CD4-positive, CD25-positive, alpha-beta regulatory T cell (primary cell): Measurements from ENCODE around the gene MDFIC2. TPM values are rescaled to one million over a fixed set of nuclear protein-coding genes. Genes with fewer than 3 reads are reported as not detected.

Experiments
- ATAC-seq, 2 donors: fragments of 150-1000 bp; cut with Tn5 transposase; one replicate each; pipeline ENCODE4 v1.10.0; 2021; ENCODE audit warnings: low read depth in 2 of 2, moderate number of reproducible peaks in 2 of 2, moderate library complexity in 1 of 2
- DNase-seq, 3 donors: peaks; one replicate each; pipeline versions ENCODE4 v3.0.0 to v3.0.0-alpha.2; 2012 to 2022; ENCODE audit warnings: mixed read lengths in 1 of 3
- H3K27ac ChIP-seq: one replicate; pipeline ENCODE4 v1.7.0; 2013; ENCODE audit warnings: mild to moderate bottlenecking, low read length; ENCODE audit not compliant: insufficient read depth, poor library complexity, severe bottlenecking
- H3K27me3 ChIP-seq: one replicate; pipeline ENCODE4 v1.7.0; 2013; ENCODE audit warnings: low read length; ENCODE audit not compliant: control insufficient read depth, insufficient read depth
- H3K36me3 ChIP-seq: one replicate; pipeline ENCODE4 v1.7.0; 2013; ENCODE audit warnings: mild to moderate bottlenecking, low read length, moderate library complexity; ENCODE audit not compliant: control insufficient read depth, insufficient read depth
- H3K4me1 ChIP-seq: 2 replicates; pipeline ENCODE4 v1.7.0; 2013; ENCODE audit warnings: mild to moderate bottlenecking, low read length; ENCODE audit not compliant: insufficient read depth, control insufficient read depth, poor library complexity, severe bottlenecking
- H3K4me3 ChIP-seq: one replicate; pipeline ENCODE4 v1.7.0; 2013; ENCODE audit warnings: low read depth, mild to moderate bottlenecking, low read length, moderate library complexity
- H3K9me3 ChIP-seq, 2 experiments: 1 replicate in 1 of 2; 2 replicates in 1 of 2; pipeline ENCODE4 v1.7.0; 2013; ENCODE audit warnings: low read length in 2 of 2, mild to moderate bottlenecking in 1 of 2, moderate library complexity in 1 of 2; ENCODE audit not compliant: control insufficient read depth in 2 of 2
- H3K27ac Mint-ChIP-seq, 3 donors: one replicate each; pipeline ENCODE4 v1.8.0; 2020 to 2022; ENCODE audit warnings: mild to moderate bottlenecking in 3 of 3, mixed read lengths in 3 of 3, moderate library complexity in 2 of 3
- H3K27me3 Mint-ChIP-seq: one replicate; pipeline ENCODE4 v1.8.0; 2022; ENCODE audit warnings: mild to moderate bottlenecking, mixed read lengths
- H3K36me3 Mint-ChIP-seq: one replicate; pipeline ENCODE4 v1.8.0; 2020; ENCODE audit warnings: mixed read lengths
- H3K4me1 Mint-ChIP-seq, 4 donors: one replicate each; pipeline ENCODE4 v1.8.0; 2020 to 2022; ENCODE audit warnings: mixed read lengths in 4 of 4, mild to moderate bottlenecking in 1 of 4
- H3K4me3 Mint-ChIP-seq, 4 donors: one replicate each; pipeline ENCODE4 v1.8.0; 2020 to 2022; ENCODE audit warnings: mild to moderate bottlenecking in 4 of 4, mixed read lengths in 4 of 4, moderate library complexity in 3 of 4
- H3K9me3 Mint-ChIP-seq, 7 donors: one replicate each; pipeline ENCODE4 v1.8.0; 2020 to 2022; ENCODE audit warnings: mixed read lengths in 7 of 7, mild to moderate bottlenecking in 3 of 7, moderate library complexity in 2 of 7
- polyA plus RNA-seq, 4 donors: library from polyadenylated mRNA; unstranded; fragments of 300-500 nt; fragmentation: Illumina TruSeq; gene quantifications; one replicate each; pipeline ENCODE4 v1.2.3, GENCODE V29; 2021
- total RNA-seq: library from RNA; stranded (reverse); gene quantifications from one replicate; pipeline ENCODE4 v1.2.3, GENCODE V29; 2022

Gene MDFIC2
- total and polyA plus RNA-seq, 5 donors from 2014 or later = not detected

- Mint-ChIP-seq H3K4me1 (no peaks in the 10 kb centered on the region), H3K4me3 (no peak overlapping the region), H3K27ac (no peak overlapping the region), H3K27me3 (no peaks in the 10 kb centered on the region), H3K36me3 (no peaks in the 10 kb centered on the region), H3K9me3 (peaks cover 0 to 4% (median 2%) of the 10 kb centered on the region in 7 donors)
- Histone ChIP-seq H3K4me1 (no peaks in the 10 kb centered on the region), H3K4me3 (no peak overlapping the region), H3K36me3 (no peaks in the 10 kb centered on the region), H3K9me3 (no peaks in the 10 kb centered on the region), H3K27me3 (no peaks in the 10 kb centered on the region), H3K27ac (no peak overlapping the region)
- DNase-seq = no peak
- no peak for ATAC-seq
Measured at GRCh38 chr3:70250492-70250891, 61.9 kb downstream of the MDFIC2 start.

GRCh38 chr3:70249509-70250160 is 62.8 kb downstream of the MDFIC2 start:
- no peak overlapping the region for H3K27ac Mint-ChIP-seq
- Histone ChIP-seq H3K27ac (no peak overlapping the region), H3K4me1 (no peaks in the 10 kb centered on the region), H3K36me3 (no peaks in the 10 kb centered on the region), H3K27me3 (no peaks in the 10 kb centered on the region), H3K9me3 (no peaks in the 10 kb centered on the region), H3K4me3 (no peak overlapping the region)
- H3K4me1 Mint-ChIP-seq = no peaks in the 10 kb centered on the region
- no peaks in the 10 kb centered on the region for H3K36me3 Mint-ChIP-seq
- DNase-seq (no peak), ATAC-seq (no peak)
- H3K4me3 Mint-ChIP-seq = no peak overlapping the region
- no peaks in the 10 kb centered on the region for H3K27me3 Mint-ChIP-seq
- peaks cover 0 to 4% (median 2%) of the 10 kb centered on the region in 7 donors for H3K9me3 Mint-ChIP-seq

- no peaks in the 10 kb centered on the region for H3K4me1 Mint-ChIP-seq
- ATAC-seq = no peak
- Histone ChIP-seq H3K27me3 (no peaks in the 10 kb centered on the region), H3K36me3 (no peaks in the 10 kb centered on the region), H3K4me3 (no peak overlapping the region), H3K9me3 (no peaks in the 10 kb centered on the region), H3K4me1 (no peaks in the 10 kb centered on the region), H3K27ac (no peak overlapping the region)
- no peaks in the 10 kb centered on the region for H3K36me3 Mint-ChIP-seq
- H3K27ac Mint-ChIP-seq = no peak overlapping the region
- H3K27me3 Mint-ChIP-seq = no peaks in the 10 kb centered on the region
- peaks cover 0 to 4% (median 2%) of the 10 kb centered on the region in 7 donors for H3K9me3 Mint-ChIP-seq
- DNase-seq = no peak
- no peak overlapping the region for H3K4me3 Mint-ChIP-seq
Measured at GRCh38 chr3:70248856-70249255, 63.6 kb downstream of the MDFIC2 start.

GRCh38 chr3:70247955-70248354 is 64.5 kb downstream of the MDFIC2 start:
- Mint-ChIP-seq H3K4me1 (no peaks in the 10 kb centered on the region), H3K27ac (no peak overlapping the region), H3K4me3 (no peak overlapping the region), H3K27me3 (no peaks in the 10 kb centered on the region), H3K9me3 (peaks cover 0 to 4% (median 2%) of the 10 kb centered on the region in 7 donors), H3K36me3 (no peaks in the 10 kb centered on the region)
- H3K4me1 ChIP-seq = no peaks in the 10 kb centered on the region
- H3K9me3 ChIP-seq = no peaks in the 10 kb centered on the region
- ATAC-seq = no peak
- no peak overlapping the region for H3K4me3 ChIP-seq
- no peaks in the 10 kb centered on the region for H3K36me3 ChIP-seq
- no peak for DNase-seq
- no peak overlapping the region for H3K27ac ChIP-seq
- no peaks in the 10 kb centered on the region for H3K27me3 ChIP-seq

- H3K4me1 Mint-ChIP-seq = no peaks in the 10 kb centered on the region
- H3K27me3 Mint-ChIP-seq = no peaks in the 10 kb centered on the region
- no peak overlapping the region for H3K27ac ChIP-seq
- H3K36me3 ChIP-seq = no peaks in the 10 kb centered on the region
- no peaks in the 10 kb centered on the region for H3K36me3 Mint-ChIP-seq
- no peaks in the 10 kb centered on the region for H3K9me3 ChIP-seq
- no peaks in the 10 kb centered on the region for H3K4me1 ChIP-seq
- ATAC-seq (no peak), DNase-seq (no peak)
- H3K9me3 Mint-ChIP-seq = peaks cover 0 to 4% (median 3%) of the 10 kb centered on the region in 7 donors
- H3K4me3 Mint-ChIP-seq = no peak overlapping the region
- H3K27me3 ChIP-seq = no peaks in the 10 kb centered on the region
- no peak overlapping the region for H3K27ac Mint-ChIP-seq
- H3K4me3 ChIP-seq = no peak overlapping the region
Measured at GRCh38 chr3:70245746-70246525, 66.5 kb downstream of the MDFIC2 start.

- Histone ChIP-seq H3K27me3 (no peaks in the 10 kb centered on the region), H3K36me3 (no peaks in the 10 kb centered on the region), H3K9me3 (no peaks in the 10 kb centered on the region), H3K4me1 (no peaks in the 10 kb centered on the region), H3K4me3 (no peak overlapping the region), H3K27ac (no peak overlapping the region)
- H3K27me3 Mint-ChIP-seq = no peaks in the 10 kb centered on the region
- H3K4me3 Mint-ChIP-seq = no peak overlapping the region
- DNase-seq (no peak), ATAC-seq (no peak)
- no peaks in the 10 kb centered on the region for H3K4me1 Mint-ChIP-seq
- H3K36me3 Mint-ChIP-seq = no peaks in the 10 kb centered on the region
- H3K9me3 Mint-ChIP-seq = peaks cover 0 to 4% (median 3%) of the 10 kb centered on the region in 7 donors
- no peak overlapping the region for H3K27ac Mint-ChIP-seq
Measured at GRCh38 chr3:70244422-70244821, 68.0 kb downstream of the MDFIC2 start.

GRCh38 chr3:70242297-70242882 is 70.0 kb downstream of the MDFIC2 start:
- no peak overlapping the region for H3K4me3 Mint-ChIP-seq
- Histone ChIP-seq H3K9me3 (no peaks in the 10 kb centered on the region), H3K36me3 (no peaks in the 10 kb centered on the region), H3K27ac (no peak overlapping the region), H3K27me3 (no peaks in the 10 kb centered on the region), H3K4me1 (no peaks in the 10 kb centered on the region), H3K4me3 (no peak overlapping the region)
- peaks cover 0 to 4% (median 0%) of the 10 kb centered on the region in 7 donors for H3K9me3 Mint-ChIP-seq
- no peaks in the 10 kb centered on the region for H3K4me1 Mint-ChIP-seq
- DNase-seq (no peak), ATAC-seq (no peak)
- no peak overlapping the region for H3K27ac Mint-ChIP-seq
- H3K36me3 Mint-ChIP-seq = no peaks in the 10 kb centered on the region
- H3K27me3 Mint-ChIP-seq = no peaks in the 10 kb centered on the region
